B cell (primary cell): Measurements from ENCODE around the gene SYMPK. TPM values are rescaled to one million over a fixed set of nuclear protein-coding genes. Genes with fewer than 3 reads are reported as not detected.

Experiments
- ATAC-seq: fragments of 200-7000 bp; cut with Tn5 transposase; one replicate; pipeline ENCODE4 v1.10.0; 2021; ENCODE audit warnings: low read depth, mild to moderate bottlenecking, moderate number of reproducible peaks, moderate library complexity
- CTCF ChIA-PET: fragments of 350-600 bp; sonication (Branson Sonifier 250); formaldehyde crosslinking; loops from one replicate; lab custom pipeline; 2021; ENCODE audit warnings: antibody characterized with exemption, inconsistent platforms; lab: Charles Lee
- POLR2A ChIA-PET: fragments of 350-600 bp; sonication (Branson Sonifier 250); formaldehyde crosslinking; loops from one replicate; lab custom pipeline; 2021; ENCODE audit warnings: antibody characterized with exemption; lab: Charles Lee
- DNase-seq: peaks from one replicate; pipeline ENCODE4 v3.0.0; 2013
- H2AFZ ChIP-seq: 2 replicates; pipeline ENCODE4 v1.6.1; 2012; ENCODE audit warnings: mild to moderate bottlenecking, low read depth, low read length; ENCODE audit not compliant: insufficient read depth, poor library complexity, severe bottlenecking
- H3K27ac ChIP-seq, 2 donors: 1 replicate in 1 of 2; 2 replicates in 1 of 2; pipeline ENCODE4 v1.5.1; 2012 to 2013; ENCODE audit warnings: low read length in 2 of 2, mild to moderate bottlenecking in 2 of 2, moderate library complexity in 1 of 2
- H3K27me3 ChIP-seq, 4 experiments: fragments of 200-600 bp in 1 of 4; sonication (generic) in 1 of 4; replicated peaks in 1 of 4; 1 replicate in 2 of 4; 2 replicates in 2 of 4; pipeline versions ENCODE4 v1.6.1 to v1.7.0; 2013 to 2016; ENCODE audit warnings: low read length in 3 of 4, mild to moderate bottlenecking in 2 of 4, mixed read lengths in 1 of 4, moderate library complexity in 1 of 4; ENCODE audit not compliant: insufficient read depth in 4 of 4, control insufficient read depth in 3 of 4; ENCODE audit errors: control extremely low read depth in 1 of 4
- H3K36me3 ChIP-seq, 2 experiments: replicated peaks in 1 of 2; 1 replicate in 1 of 2; 2 replicates in 1 of 2; pipeline versions ENCODE4 v1.6.1 to v1.7.1; 2013; ENCODE audit warnings: low read length in 1 of 2; ENCODE audit not compliant: insufficient read depth in 2 of 2, control insufficient read depth in 1 of 2; ENCODE audit errors: control extremely low read depth in 1 of 2, extremely low read depth in 1 of 2
- H3K4me1 ChIP-seq, 2 donors: fragments of 200-600 bp in 1 of 2; sonication (generic) in 1 of 2; 1 replicate in 1 of 2; 2 replicates in 1 of 2; pipeline versions ENCODE4 v1.5.1 to v1.6.1; 2013 to 2017; ENCODE audit warnings: low read length in 2 of 2; ENCODE audit not compliant: control insufficient read depth in 2 of 2, insufficient read depth in 2 of 2
- H3K4me2 ChIP-seq: replicated peaks from 2 replicates; pipeline ENCODE3; 2012; ENCODE audit warnings: mild to moderate bottlenecking, low read depth, low read length; ENCODE audit not compliant: poor library complexity, severe bottlenecking
- H3K4me3 ChIP-seq, 5 experiments: fragments of 200-600 bp in 1 of 5; sonication (generic) in 1 of 5; 1 replicate in 3 of 5; 2 replicates in 2 of 5; pipeline versions ENCODE4 v1.5.1 to v1.7.0; 2011 to 2016; ENCODE audit warnings: low read length in 4 of 5, mild to moderate bottlenecking in 4 of 5, low read depth in 2 of 5, control low read depth in 1 of 5, moderate library complexity in 1 of 5; ENCODE audit not compliant: insufficient read depth in 1 of 5; ENCODE audit errors: control extremely low read depth in 1 of 5, extremely low read depth in 1 of 5
- H3K79me2 ChIP-seq: fragments of 200-600 bp; sonication (generic); one replicate; pipeline ENCODE4 v1.6.0; 2016; ENCODE audit warnings: low read length; ENCODE audit not compliant: control insufficient read depth, insufficient read depth
- H3K9ac ChIP-seq: fragments of 200-600 bp; sonication (generic); 2 replicates; pipeline ENCODE4 v1.6.1; 2017; ENCODE audit warnings: mild to moderate bottlenecking, low read length, moderate library complexity
- H3K9me3 ChIP-seq, 3 donors: one replicate each; pipeline versions ENCODE4 v1.6.1 to v1.7.1; 2013; ENCODE audit warnings: low read length in 2 of 3; ENCODE audit not compliant: control insufficient read depth in 2 of 3, insufficient read depth in 1 of 3; ENCODE audit errors: control extremely low read depth in 1 of 3
- H4K20me1 ChIP-seq: 2 replicates; pipeline ENCODE4 v1.6.0; 2012; ENCODE audit warnings: mild to moderate bottlenecking, low read length; ENCODE audit not compliant: insufficient read depth, control insufficient read depth, poor library complexity, severe bottlenecking
- H3K27ac Mint-ChIP-seq: one replicate; pipeline ENCODE4 v1.8.0; 2021; ENCODE audit warnings: mixed read lengths
- H3K27me3 Mint-ChIP-seq: one replicate; pipeline ENCODE4 v1.8.0; 2021; ENCODE audit warnings: mixed read lengths
- H3K4me1 Mint-ChIP-seq: one replicate; pipeline ENCODE4 v1.8.0; 2021; ENCODE audit warnings: mixed read lengths
- H3K4me3 Mint-ChIP-seq: one replicate; pipeline ENCODE4 v1.8.0; 2021; ENCODE audit warnings: mixed read lengths
- H3K9me3 Mint-ChIP-seq: one replicate; pipeline ENCODE4 v1.8.0; 2022; ENCODE audit warnings: mixed read lengths; ENCODE audit not compliant: insufficient read depth
- CTCF ChIP-seq: fragments of 200-600 bp; IDR thresholded peaks from one replicate; pipeline ENCODE4 v1.8.0; 2022; ENCODE audit warnings: antibody characterized with exemption, mild to moderate bottlenecking
- EZH2 ChIP-seq: IDR thresholded peaks from 2 replicates; pipeline ENCODE4 v1.6.1; 2012; ENCODE audit warnings: borderline replicate concordance, low read depth, mild to moderate bottlenecking, moderate library complexity, low read length; ENCODE audit not compliant: insufficient read depth, poor library complexity, severe bottlenecking
- whole genome bisulfite sequencing: methylation state at CpG from one replicate; pipeline ENCODE4 v1.1.5; 2013; ENCODE audit warnings: missing lambda C conversion rate; ENCODE audit not compliant: insufficient coverage; 5-methylcytosine and 5-hydroxymethylcytosine counted together
- intact Hi-C: fragments of 100-400 bp; cut with micrococcal nuclease; formaldehyde crosslinking; loops from one replicate; pipeline ENCODE4 v1.10.0; 2022
- polyA plus RNA-seq: library from polyadenylated mRNA; depleted of rRNA; stranded (reverse); fragments of >200 nt; gene quantifications from 2 replicates; pipeline ENCODE4 v1.2.3, GENCODE V29; 2012
- total RNA-seq, 2 donors: library from RNA; stranded (reverse); fragments of 120-200 nt in 1 of 2; gene quantifications; 1 replicate in 1 of 2; 2 replicates in 1 of 2; pipeline versions ENCODE4 v1.2.3 to v1.2.4, GENCODE V29; 2013 to 2022

SYMPK gene
- total and polyA plus RNA-seq, 2 donors (not counting 1 experiment from before 2014, with no cell fraction given): 119 to 138 TPM

GRCh38 chr19:45874620-45874966 lies 11.6 kb upstream of the SYMPK start:
- TF ChIP-seq CTCF: no peak
- TF ChIP-seq EZH2: no peak
- H3K4me2 ChIP-seq: no peak overlapping the region
- no peak overlapping the region for H3K27ac ChIP-seq
- no peak overlapping the region for H3K9ac ChIP-seq
- ATAC-seq (no peak), DNase-seq (no peak)
- H3K36me3 ChIP-seq: no peaks in the 10 kb centered on the region
- 93% methylated on average over 4 of the region's 7 CpGs for WGBS
- Mint-ChIP-seq H3K27ac (no peak overlapping the region), H3K9me3 (no peaks in the 10 kb centered on the region), H3K4me3 (no peak overlapping the region), H3K4me1 (peaks cover 15% of the 10 kb centered on the region), H3K27me3 (peaks cover 42% of the 10 kb centered on the region)
- CTCF ChIA-PET: no interaction called here
- no peak overlapping the region for H3K4me3 ChIP-seq
- H3K27me3 ChIP-seq: peaks cover 0 to 39% (median 15%) of the 10 kb centered on the region in 4 experiments
- intact Hi-C loops: no loop called here
- peaks cover 10 to 13% of the 10 kb centered on the region in 2 donors for H3K4me1 ChIP-seq
- H2AFZ ChIP-seq: no peak overlapping the region
- no peaks in the 10 kb centered on the region for H3K9me3 ChIP-seq
- POLR2A ChIA-PET: interaction anchor here (0.8 kb wide), 1 partner anchor 32 kb away, joined by 3 read pairs; no protein-coding TSS in a partner anchor
- H3K79me2 ChIP-seq: no peaks in the 10 kb centered on the region
- H4K20me1 ChIP-seq: no peaks in the 10 kb centered on the region

- H3K9ac ChIP-seq: no peak overlapping the region
- DNase-seq (no peak), ATAC-seq (no peak)
- H3K27ac ChIP-seq: no peak overlapping the region
- no peak overlapping the region for H3K4me3 ChIP-seq
- Mint-ChIP-seq H3K27me3 (peaks cover 35% of the 10 kb centered on the region), H3K27ac (no peak overlapping the region), H3K9me3 (no peaks in the 10 kb centered on the region), H3K4me3 (no peak overlapping the region), H3K4me1 (peaks cover 15% of the 10 kb centered on the region)
- H3K9me3 ChIP-seq: no peaks in the 10 kb centered on the region
- H3K27me3 ChIP-seq: peaks cover 0 to 31% (median 14%) of the 10 kb centered on the region in 4 experiments
- POLR2A ChIA-PET: no interaction called here
- peaks cover 10 to 13% of the 10 kb centered on the region in 2 donors for H3K4me1 ChIP-seq
- no peaks in the 10 kb centered on the region for H3K36me3 ChIP-seq
- WGBS: 95% methylated on average over 6 of the region's 7 CpGs
- CTCF ChIA-PET: interaction anchor here (0.6 kb wide), 1 partner anchor 321 kb away, joined by 3 read pairs; no protein-coding TSS in a partner anchor
- no peak overlapping the region for H2AFZ ChIP-seq
- TF ChIP-seq CTCF (no peak), EZH2 (no peak)
- no peaks in the 10 kb centered on the region for H3K79me2 ChIP-seq
- H4K20me1 ChIP-seq: no peaks in the 10 kb centered on the region
- intact Hi-C loops: no loop called here
- H3K4me2 ChIP-seq: no peak overlapping the region
Observed at GRCh38 chr19:45873219-45873772, 10.3 kb upstream of the SYMPK start.
